Neural cell (in vitro differentiated cells): ENCODE measurements around the gene C5orf52. TPM values are rescaled to one million over a fixed set of nuclear protein-coding genes. Genes with fewer than 3 reads are reported as not detected.

Experiments
- H2AFZ ChIP-seq: fragments of 200-600, 300-800 bp; sonication (generic), shearing (Covaris generic); 2 replicates; pipeline ENCODE4 v1.6.0; 2014; ENCODE audit warnings: low read depth, mild to moderate bottlenecking, antibody characterized with exemption, low read length, moderate library complexity
- H3F3A ChIP-seq: fragments of 200-600 bp; shearing (Covaris generic); 2 replicates; pipeline ENCODE4 v1.6.1; 2016; ENCODE audit warnings: mild to moderate bottlenecking, moderate library complexity, mixed read lengths, antibody characterized with exemption, low read length; ENCODE audit not compliant: insufficient read depth, poor library complexity, severe bottlenecking
- H3K27ac ChIP-seq: fragments of 200-600, 300-800 bp; sonication (generic), shearing (Covaris generic); 2 replicates; pipeline ENCODE4 v1.5.1; 2014; ENCODE audit warnings: mild to moderate bottlenecking, low read length, moderate library complexity
- H3K27me3 ChIP-seq: fragments of 300-800, 200-600 bp; sonication (generic), shearing (Covaris generic); 2 replicates; pipeline ENCODE4 v1.6.0; 2014; ENCODE audit warnings: mild to moderate bottlenecking, low read depth, low read length, moderate library complexity; ENCODE audit not compliant: insufficient read depth
- H3K36me3 ChIP-seq: fragments of 300-800, 200-600 bp; sonication (generic), shearing (Covaris generic); 2 replicates; pipeline ENCODE4 v1.5.1; 2014; ENCODE audit warnings: mild to moderate bottlenecking, antibody characterized with exemption, low read length, moderate library complexity; ENCODE audit not compliant: insufficient read depth
- H3K4me2 ChIP-seq: fragments of 300-800, 200-600 bp; sonication (generic), shearing (Covaris generic); 2 replicates; pipeline ENCODE4 v1.6.0; 2014; ENCODE audit warnings: mild to moderate bottlenecking, low read length
- H3K4me3 ChIP-seq: fragments of 300-800, 200-600 bp; sonication (generic), shearing (Covaris generic); 2 replicates; pipeline ENCODE4 v1.5.1; 2014; ENCODE audit warnings: mild to moderate bottlenecking, low read length, moderate library complexity
- H3K79me2 ChIP-seq: fragments of 200-600 bp; shearing (Covaris generic); replicated peaks from 2 replicates; pipeline ENCODE4 v1.6.0; 2014; ENCODE audit warnings: mild to moderate bottlenecking, low read length, moderate library complexity; ENCODE audit not compliant: insufficient read depth
- H3K9ac ChIP-seq: fragments of 300-800, 200-600 bp; sonication (generic), shearing (Covaris generic); 2 replicates; pipeline ENCODE4 v1.6.1; 2016; ENCODE audit warnings: mild to moderate bottlenecking, low read length, mixed read lengths
- H3K9me2 ChIP-seq: fragments of 200-600 bp; shearing (Covaris generic); 2 replicates; pipeline ENCODE4 v1.6.1; 2016; ENCODE audit warnings: mild to moderate bottlenecking, low read length, mixed read lengths; ENCODE audit not compliant: insufficient read depth
- H3K9me3 ChIP-seq: fragments of 200-600, 300-800 bp; sonication (generic), shearing (Covaris generic); 2 replicates; pipeline ENCODE4 v1.6.1; 2016; ENCODE audit warnings: mild to moderate bottlenecking, mixed run types, low read length, moderate library complexity, mixed read lengths
- H4K20me1 ChIP-seq: fragments of 200-600 bp; shearing (Covaris generic); 2 replicates; pipeline ENCODE4 v1.6.1; 2016; ENCODE audit warnings: mild to moderate bottlenecking, mixed run types; ENCODE audit not compliant: insufficient read depth
- EP300 ChIP-seq: fragments of 450-650 bp; conservative IDR thresholded peaks from 2 replicates; pipeline ENCODE4 v1.6.1; 2014; ENCODE audit warnings: antibody characterized with exemption, mild to moderate bottlenecking, moderate library complexity; ENCODE audit not compliant: poor library complexity, severe bottlenecking
- EZH2 ChIP-seq: fragments of 200-600, 300-800 bp; shearing (Covaris generic), sonication (generic); IDR thresholded peaks from 2 replicates; pipeline ENCODE4 v1.6.1; 2014; ENCODE audit warnings: antibody characterized with exemption, low read length, borderline replicate concordance, mild to moderate bottlenecking; ENCODE audit not compliant: insufficient read depth, poor library complexity, severe bottlenecking
- MXI1 ChIP-seq: fragments of 450-650 bp; conservative IDR thresholded peaks from 2 replicates; pipeline ENCODE4 v1.6.1; 2014; ENCODE audit warnings: antibody characterized with exemption, mild to moderate bottlenecking; ENCODE audit not compliant: poor library complexity, severe bottlenecking
- POLR2AphosphoS5 ChIP-seq: IDR thresholded peaks from 2 replicates; pipeline ENCODE4 v1.6.1; 2012
- RAD21 ChIP-seq: fragments of 450-650 bp; conservative IDR thresholded peaks from 2 replicates; pipeline ENCODE4 v1.6.1; 2014; ENCODE audit warnings: antibody characterized with exemption, mild to moderate bottlenecking, moderate library complexity
- SMC3 ChIP-seq: fragments of 450-650 bp; conservative IDR thresholded peaks from 2 replicates; pipeline ENCODE4 v1.6.1; 2014; ENCODE audit warnings: antibody characterized with exemption, mild to moderate bottlenecking, moderate library complexity; ENCODE audit not compliant: poor library complexity
- TAF1 ChIP-seq: IDR thresholded peaks from 2 replicates; pipeline ENCODE4 v1.6.1; 2012; ENCODE audit warnings: low read depth
- polyA plus RNA-seq: library from polyadenylated mRNA; depleted of rRNA; stranded (reverse); fragments of >200 nt; gene quantifications from 2 replicates; pipeline ENCODE4 v1.2.3, GENCODE V29; 2014
- TF ChIP-seq, protein P1 (sequence below): IDR thresholded peaks from 2 replicates; pipeline ENCODE4 v1.6.1; 2012; ENCODE audit warnings: borderline replicate concordance
- TF ChIP-seq, protein P2 (sequence below): fragments of 450-650 bp; IDR thresholded peaks from 2 replicates; pipeline ENCODE4 v1.5.1; 2014; ENCODE audit warnings: antibody characterized with exemption, mild to moderate bottlenecking, moderate library complexity; ENCODE audit not compliant: poor library complexity, severe bottlenecking

C5orf52 gene
- polyA plus RNA-seq, 1 donor from 2014 or later, result not detected

DNA sequence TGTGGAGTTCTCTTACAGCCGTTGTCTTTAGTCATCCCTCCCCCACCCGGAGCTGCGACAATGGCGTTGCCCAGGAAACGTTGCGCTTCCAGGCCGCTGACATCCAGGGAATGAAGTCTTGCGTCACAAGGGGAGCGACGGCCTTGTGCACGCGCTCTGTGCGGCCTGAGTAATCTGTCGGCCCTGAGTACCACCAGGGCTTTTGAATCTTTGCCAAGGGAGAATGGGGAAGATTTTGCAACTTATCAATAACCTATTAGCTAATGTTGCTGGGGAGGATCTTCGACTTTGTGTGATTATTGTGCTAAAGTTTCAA, 19.0 kb upstream of the C5orf52 start, which contains the start of gene SOX30:
Gene SOX30 (minus strand): TSS at position 62 of the 316 bp plus-strand sequence. CDS start 360 bp downstream, outside the sequence.
- Histone ChIP-seq H4K20me1 (no peaks in the 10 kb centered on the region), H3K36me3 (no peaks in the 10 kb centered on the region), H2AFZ (no peak within 1 kb of the TSS), H3K27me3 (no peaks in the 10 kb centered on the region), H3K4me2 (no peak within 1 kb of the TSS), H3K9me3 (peaks cover 8% of the 10 kb centered on the region), H3K9me2 (no peaks in the 10 kb centered on the region), H3K79me2 (no peaks in the 10 kb centered on the region), H3K9ac (no peak within 1 kb of the TSS), H3K27ac (no peak within 1 kb of the TSS), H3F3A (no peaks in the 10 kb centered on the region), H3K4me3 (no peak within 1 kb of the TSS)
- TF ChIP-seq EZH2 (no peak), POLR2AphosphoS5 (no peak), RAD21 (no peak), TAF1 (no peak), EP300 (no peak), SMC3 (no peak), MXI1 (no peak)
- TF ChIP-seq, protein P1, sequence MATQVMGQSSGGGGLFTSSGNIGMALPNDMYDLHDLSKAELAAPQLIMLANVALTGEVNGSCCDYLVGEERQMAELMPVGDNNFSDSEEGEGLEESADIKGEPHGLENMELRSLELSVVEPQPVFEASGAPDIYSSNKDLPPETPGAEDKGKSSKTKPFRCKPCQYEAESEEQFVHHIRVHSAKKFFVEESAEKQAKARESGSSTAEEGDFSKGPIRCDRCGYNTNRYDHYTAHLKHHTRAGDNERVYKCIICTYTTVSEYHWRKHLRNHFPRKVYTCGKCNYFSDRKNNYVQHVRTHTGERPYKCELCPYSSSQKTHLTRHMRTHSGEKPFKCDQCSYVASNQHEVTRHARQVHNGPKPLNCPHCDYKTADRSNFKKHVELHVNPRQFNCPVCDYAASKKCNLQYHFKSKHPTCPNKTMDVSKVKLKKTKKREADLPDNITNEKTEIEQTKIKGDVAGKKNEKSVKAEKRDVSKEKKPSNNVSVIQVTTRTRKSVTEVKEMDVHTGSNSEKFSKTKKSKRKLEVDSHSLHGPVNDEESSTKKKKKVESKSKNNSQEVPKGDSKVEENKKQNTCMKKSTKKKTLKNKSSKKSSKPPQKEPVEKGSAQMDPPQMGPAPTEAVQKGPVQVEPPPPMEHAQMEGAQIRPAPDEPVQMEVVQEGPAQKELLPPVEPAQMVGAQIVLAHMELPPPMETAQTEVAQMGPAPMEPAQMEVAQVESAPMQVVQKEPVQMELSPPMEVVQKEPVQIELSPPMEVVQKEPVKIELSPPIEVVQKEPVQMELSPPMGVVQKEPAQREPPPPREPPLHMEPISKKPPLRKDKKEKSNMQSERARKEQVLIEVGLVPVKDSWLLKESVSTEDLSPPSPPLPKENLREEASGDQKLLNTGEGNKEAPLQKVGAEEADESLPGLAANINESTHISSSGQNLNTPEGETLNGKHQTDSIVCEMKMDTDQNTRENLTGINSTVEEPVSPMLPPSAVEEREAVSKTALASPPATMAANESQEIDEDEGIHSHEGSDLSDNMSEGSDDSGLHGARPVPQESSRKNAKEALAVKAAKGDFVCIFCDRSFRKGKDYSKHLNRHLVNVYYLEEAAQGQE, result no peak
- TF ChIP-seq, protein P2, sequence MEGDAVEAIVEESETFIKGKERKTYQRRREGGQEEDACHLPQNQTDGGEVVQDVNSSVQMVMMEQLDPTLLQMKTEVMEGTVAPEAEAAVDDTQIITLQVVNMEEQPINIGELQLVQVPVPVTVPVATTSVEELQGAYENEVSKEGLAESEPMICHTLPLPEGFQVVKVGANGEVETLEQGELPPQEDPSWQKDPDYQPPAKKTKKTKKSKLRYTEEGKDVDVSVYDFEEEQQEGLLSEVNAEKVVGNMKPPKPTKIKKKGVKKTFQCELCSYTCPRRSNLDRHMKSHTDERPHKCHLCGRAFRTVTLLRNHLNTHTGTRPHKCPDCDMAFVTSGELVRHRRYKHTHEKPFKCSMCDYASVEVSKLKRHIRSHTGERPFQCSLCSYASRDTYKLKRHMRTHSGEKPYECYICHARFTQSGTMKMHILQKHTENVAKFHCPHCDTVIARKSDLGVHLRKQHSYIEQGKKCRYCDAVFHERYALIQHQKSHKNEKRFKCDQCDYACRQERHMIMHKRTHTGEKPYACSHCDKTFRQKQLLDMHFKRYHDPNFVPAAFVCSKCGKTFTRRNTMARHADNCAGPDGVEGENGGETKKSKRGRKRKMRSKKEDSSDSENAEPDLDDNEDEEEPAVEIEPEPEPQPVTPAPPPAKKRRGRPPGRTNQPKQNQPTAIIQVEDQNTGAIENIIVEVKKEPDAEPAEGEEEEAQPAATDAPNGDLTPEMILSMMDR, result no peak

DNA sequence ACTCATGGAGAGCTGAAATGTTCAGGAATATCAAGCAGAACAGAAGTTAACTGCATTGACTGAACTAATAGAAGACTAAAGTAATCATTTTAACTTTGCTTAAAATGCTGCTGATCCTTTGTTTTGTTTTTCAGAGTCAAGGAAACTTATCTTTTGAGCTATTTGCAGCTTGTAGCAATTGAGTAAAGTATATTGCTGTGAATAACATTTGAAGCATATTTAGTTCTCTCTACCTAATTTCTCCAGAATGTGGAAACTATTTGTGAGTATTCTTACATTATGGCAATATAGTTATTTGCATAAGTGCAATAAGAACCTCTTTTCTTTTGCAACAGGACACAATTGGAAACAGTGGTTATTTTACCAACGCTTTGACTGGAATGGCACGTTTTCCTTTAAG, 13.8 kb upstream of the C5orf52 start:
- TF ChIP-seq, protein P2, result no peak
- TF ChIP-seq SMC3, result no peak
- TF ChIP-seq TAF1, result no peak
- no peak for TF ChIP-seq EP300
- no peak for TF ChIP-seq EZH2
- TF ChIP-seq, protein P1, result no peak
- no peak for TF ChIP-seq RAD21
- no peak for TF ChIP-seq MXI1
- TF ChIP-seq POLR2AphosphoS5, result no peak
- no peaks in the 10 kb centered on the region for H3K9me3 ChIP-seq

More for the DNA sequence above, 13.8 kb upstream of the C5orf52 start:
- Histone ChIP-seq H3K4me3 (no peak overlapping the region), H2AFZ (no peak overlapping the region), H3K79me2 (no peaks in the 10 kb centered on the region), H3F3A (no peaks in the 10 kb centered on the region), H3K9me2 (no peaks in the 10 kb centered on the region), H3K9ac (no peak overlapping the region), H4K20me1 (no peaks in the 10 kb centered on the region), H3K27me3 (no peaks in the 10 kb centered on the region), H3K4me2 (no peak overlapping the region), H3K36me3 (no peaks in the 10 kb centered on the region), H3K27ac (no peak overlapping the region)
